T47D (cell line): ENCODE data around the gene CLEC4A.
"Not testable (repeated sequence)": the region's sequence is repeated elsewhere in the genome, so short reads cannot be mapped to it uniquely, and the experiment has no call there.

Experiments used
- DNase-seq, 2 experiments: peaks; one replicate each; pipeline versions ENCODE4 v3.0.0 to v3.0.0-alpha.2; 2011 to 2012; ENCODE audit warnings: low read depth in 1 of 2, low spot score in 1 of 2
- JUND ChIP-seq: IDR thresholded peaks from 2 replicates; pipeline ENCODE4 v1.6.1; 2012; ENCODE audit warnings: low read depth
- in situ Hi-C: cut with HindIII; loops from 2 replicates; pipeline ENCODE4 v1.10.0; 2016; ENCODE audit warnings: low sequenced_read_pairs, low pct_unique_long_range_greater_than_20kb

CLEC4A gene

GRCh38 chr12:8089716-8090115 lies 33.7 kb upstream of the CLEC4A start:
- no peak for DNase-seq
- TF ChIP-seq JUND, result no peak
- in situ Hi-C loops, result no loop called here

GRCh38 chr12:8093291-8093690 lies 30.1 kb upstream of the CLEC4A start:
- TF ChIP-seq JUND, result no peak
- DNase-seq, result no peak
- in situ Hi-C loops, result no loop called here

GRCh38 chr12:8096281-8096915 lies 27.0 kb upstream of the CLEC4A start:
- no peak for DNase-seq
- in situ Hi-C loops, result no loop called here
- TF ChIP-seq JUND, result no peak

GRCh38 chr12:8099235-8099634 lies 24.2 kb upstream of the CLEC4A start:
- in situ Hi-C loops, result no loop called here
- DNase-seq, result no peak
- no peak for TF ChIP-seq JUND

GRCh38 chr12:8108808-8109398 lies 14.5 kb upstream of the CLEC4A start:
- in situ Hi-C loops, result no loop called here
- no peak for TF ChIP-seq JUND
- DNase-seq, result peak in 1 of 2 experiments; percentile 50

GRCh38 chr12:8113117-8113516 lies 10.3 kb upstream of the CLEC4A start:
- in situ Hi-C loops, DNase-seq: not testable (repeated sequence)

GRCh38 chr12:8120072-8120713 lies 3.2 kb upstream of the CLEC4A start:
- no peak for DNase-seq
- in situ Hi-C loops, result no loop called here

GRCh38 chr12:8127138-8127537 lies 3.7 kb downstream of the CLEC4A start:
- no peak for DNase-seq
- in situ Hi-C loops, result no loop called here

More at GRCh38 chr12:8120072-8120713, 3.2 kb upstream of the CLEC4A start:
- TF ChIP-seq JUND, result no peak

GRCh38 chr12:8133636-8134397 lies 10.4 kb downstream of the CLEC4A start:
- in situ Hi-C loops, result not testable (repeated sequence)

More at GRCh38 chr12:8127138-8127537, 3.7 kb downstream of the CLEC4A start:
- TF ChIP-seq JUND, result no peak

GRCh38 chr12:8134398-8134930 lies 11.0 kb downstream of the CLEC4A start:
- in situ Hi-C loops, DNase-seq: not testable (repeated sequence)

More at GRCh38 chr12:8133636-8134397, 10.4 kb downstream of the CLEC4A start:
- not testable (repeated sequence) for DNase-seq

- DNase-seq, in situ Hi-C loops: not testable (repeated sequence)
Observed at GRCh38 chr12:8141647-8142046, 18.2 kb downstream of the CLEC4A start.

GRCh38 chr12:8143261-8143660 lies 19.8 kb downstream of the CLEC4A start:
- TF ChIP-seq JUND, result no peak
- DNase-seq, result no peak
- in situ Hi-C loops, result no loop called here
